GM21423 (cell line): ENCODE results near the gene ACVRL1.

ENCODE experiments used
- ATAC-seq: cut with Tn5 transposase; IDR thresholded peaks from one replicate; pipeline ENCODE4 v1.9.1; 2021; ENCODE audit warnings: mild to moderate bottlenecking, moderate library complexity; ENCODE audit not compliant: unreplicated experiment

ACVRL1 gene

DNA sequence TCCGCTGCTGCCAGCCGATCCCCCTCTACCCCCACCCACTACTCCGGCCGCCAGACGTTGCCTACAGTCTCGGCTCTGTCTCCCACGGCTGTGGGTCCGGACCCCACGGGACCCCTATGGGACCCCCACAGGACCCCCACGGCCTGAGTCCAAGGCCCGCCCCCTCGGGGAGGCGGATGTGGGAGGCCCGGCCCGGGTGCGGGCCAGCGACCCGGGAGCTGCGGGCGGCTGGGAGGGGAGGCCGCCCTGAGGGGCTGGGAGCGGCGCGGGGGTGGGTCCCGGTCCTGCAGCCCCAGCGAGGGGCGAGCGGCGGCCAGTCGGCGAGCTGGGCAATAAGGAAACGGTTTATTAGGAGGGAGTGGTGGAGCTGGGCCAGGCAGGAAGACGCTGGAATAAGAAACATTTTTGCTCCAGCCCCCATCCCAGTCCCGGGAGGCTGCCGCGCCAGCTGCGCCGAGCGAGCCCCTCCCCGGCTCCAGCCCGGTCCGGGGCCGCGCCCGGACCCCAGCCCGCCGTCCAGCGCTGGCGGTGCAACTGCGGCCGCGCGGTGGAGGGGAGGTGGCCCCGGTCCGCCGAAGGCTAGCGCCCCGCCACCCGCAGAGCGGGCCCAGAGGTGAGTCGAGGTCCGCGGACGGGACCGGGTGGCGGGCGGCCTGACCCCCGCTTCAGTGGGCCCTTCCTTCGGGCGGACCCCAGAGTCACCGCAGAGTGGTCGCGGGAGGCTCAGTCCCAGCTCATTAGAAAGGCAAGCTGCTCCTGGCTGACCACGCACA is at the start of gene ACVRL1:
TSS of gene ACVRL1 (plus strand) at position 422 of the 773 bp plus-strand sequence. CDS start 4,971 bp downstream, outside the sequence.
- ATAC-seq, result no peak

DNA sequence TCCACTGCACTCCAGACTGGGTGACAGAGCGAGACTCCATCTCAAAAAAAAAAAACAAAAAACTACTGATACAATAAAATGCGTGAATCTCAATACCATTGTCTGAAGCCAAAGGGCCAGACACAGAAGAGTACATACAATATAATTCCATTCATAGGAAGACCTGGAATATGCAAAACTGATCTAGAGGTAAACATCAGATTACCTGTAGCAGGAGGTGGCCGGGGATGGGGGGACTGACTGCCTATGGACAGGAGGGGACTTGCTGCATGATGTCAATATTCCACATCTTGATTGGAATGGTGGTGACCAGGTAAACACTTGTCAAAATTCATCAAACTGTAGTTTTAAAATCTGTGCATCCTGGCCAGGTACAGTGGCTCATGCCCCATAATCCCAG is 46.3 kb upstream of the ACVRL1 start:
- ATAC-seq, result no peak

DNA sequence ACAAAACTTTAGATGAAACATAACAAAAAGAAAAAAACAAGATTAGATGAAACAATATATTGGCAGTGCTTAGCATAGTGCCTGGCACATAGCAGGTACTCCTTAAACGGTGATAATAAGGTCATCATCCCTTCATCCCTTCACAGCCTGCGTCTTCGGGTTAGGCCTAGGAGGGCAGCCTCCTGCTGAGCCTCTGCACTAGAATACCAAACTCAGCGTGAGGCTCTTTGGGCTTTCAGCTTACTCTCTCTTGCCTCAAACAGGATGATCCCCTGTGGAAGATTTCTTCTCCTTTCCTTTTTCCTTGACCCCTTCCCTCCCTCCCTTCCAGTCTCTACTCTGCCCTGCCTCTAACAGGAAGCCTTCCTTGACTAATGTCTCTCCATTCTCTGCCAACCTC is 44.4 kb upstream of the ACVRL1 start:
- no peak for ATAC-seq

GRCh38 chr12:51863363-51863932 is 43.9 kb upstream of the ACVRL1 start:
- no peak for ATAC-seq

- ATAC-seq, result no peak
These were observed 43.1 kb upstream of the ACVRL1 start for GRCh38 chr12:51863933-51864832.

DNA sequence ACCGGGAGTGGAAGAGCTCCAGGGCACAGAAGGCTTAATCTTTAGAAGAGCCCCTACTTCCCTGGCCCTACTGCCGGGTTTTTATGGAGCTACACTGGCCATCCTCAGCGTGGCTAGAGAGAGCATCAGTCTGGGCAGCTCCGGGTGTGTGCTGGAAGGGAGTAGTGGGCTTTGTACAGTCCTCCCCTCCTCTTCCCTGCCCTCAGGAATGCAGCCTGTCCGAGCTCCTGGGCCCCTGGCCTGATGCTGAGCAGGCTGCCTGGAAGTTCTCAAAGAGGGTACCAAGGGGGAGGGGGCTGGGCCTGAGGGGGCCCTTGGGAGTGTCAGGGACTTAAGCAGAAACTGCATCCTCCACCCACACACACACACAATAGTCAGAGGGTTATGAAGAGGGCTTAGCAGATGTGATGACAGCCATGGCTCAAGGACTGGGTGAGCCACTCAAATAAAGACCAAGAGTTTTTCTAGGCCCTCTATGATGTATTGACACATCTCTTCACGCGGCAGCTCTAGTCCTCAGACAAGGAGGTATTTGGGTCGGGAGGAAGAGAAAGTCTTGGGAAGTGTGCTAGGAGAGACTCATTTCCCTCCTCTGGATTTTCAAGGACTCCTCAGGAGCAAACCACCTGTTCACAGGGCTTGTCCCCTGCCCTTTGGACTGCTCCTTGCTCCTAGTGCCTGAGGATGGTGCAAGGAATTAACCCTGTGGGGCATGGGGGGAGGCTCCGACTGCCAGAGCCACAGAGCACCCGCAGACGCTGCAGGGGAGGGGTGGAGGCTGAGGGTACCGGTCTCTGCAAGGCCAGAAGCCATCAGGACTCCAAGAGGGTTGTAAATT is 42.3 kb upstream of the ACVRL1 start:
- no peak for ATAC-seq

GRCh38 chr12:51865757-51866270 is 41.5 kb upstream of the ACVRL1 start:
- ATAC-seq, result no peak

DNA sequence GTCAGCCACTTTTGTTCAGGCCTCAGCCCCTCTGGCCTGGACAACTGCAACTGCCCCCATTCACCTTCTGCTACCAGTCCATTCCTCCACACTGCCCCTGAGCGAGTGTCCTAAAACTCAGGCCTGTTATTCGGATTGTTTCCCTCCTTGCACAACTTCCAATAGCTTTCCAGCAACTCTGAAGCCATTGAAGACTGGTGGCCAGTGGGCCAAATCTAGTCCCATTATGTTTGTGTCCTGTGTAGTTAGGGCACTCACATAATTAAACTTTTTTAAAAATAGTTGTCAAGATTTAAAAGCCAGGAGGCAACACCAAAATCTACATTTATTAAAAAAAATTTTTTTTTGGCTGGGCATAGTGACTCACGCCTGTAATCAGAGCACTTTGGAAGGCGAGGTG is 41.0 kb upstream of the ACVRL1 start:
- no peak for ATAC-seq

DNA sequence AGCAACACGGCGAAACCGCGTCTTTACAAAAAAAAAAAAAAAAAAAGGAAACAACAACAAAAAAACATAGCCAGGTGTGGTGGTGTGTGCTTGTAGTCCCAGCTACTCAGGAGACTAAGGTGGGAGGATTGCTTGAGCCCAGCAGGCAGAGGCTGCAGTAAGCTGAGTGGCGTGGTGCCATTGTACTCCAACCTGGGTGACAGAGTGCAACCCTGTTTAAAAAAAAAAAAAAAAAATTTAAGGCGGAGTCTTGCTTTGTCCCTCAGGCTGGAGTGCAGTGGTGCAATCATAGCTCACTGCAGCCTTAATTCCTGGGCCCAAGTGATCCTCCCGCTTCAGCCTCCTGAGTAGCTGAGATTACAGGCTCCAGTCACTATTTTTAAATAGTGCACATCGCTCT is 40.5 kb upstream of the ACVRL1 start:
- ATAC-seq, result no peak

DNA sequence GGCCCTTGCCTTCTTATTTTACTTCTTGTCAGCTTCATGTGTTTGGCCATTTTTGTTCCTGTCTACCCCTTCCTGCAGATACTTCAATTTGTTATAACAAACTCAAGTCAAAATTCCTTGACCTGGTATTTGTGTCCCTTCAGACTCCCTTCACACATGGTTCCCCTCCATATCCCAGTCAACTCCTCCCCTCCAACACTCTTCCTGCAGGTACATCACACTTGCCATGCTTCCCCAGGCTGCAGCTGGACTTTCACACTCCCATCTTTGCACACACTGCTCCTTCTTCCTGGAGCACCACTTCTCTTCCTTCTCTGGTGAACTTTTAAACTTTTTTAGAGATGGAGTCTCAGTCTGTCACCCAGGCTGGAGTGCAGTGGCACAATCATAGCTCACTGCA is 39.9 kb upstream of the ACVRL1 start:
- no peak for ATAC-seq

GRCh38 chr12:51867796-51868428 is 39.4 kb upstream of the ACVRL1 start:
- no peak for ATAC-seq

- no peak for ATAC-seq
These were observed 38.3 kb upstream of the ACVRL1 start for GRCh38 chr12:51868821-51869495.

- ATAC-seq, result no peak
These were observed 37.8 kb upstream of the ACVRL1 start for GRCh38 chr12:51869496-51869865.

DNA sequence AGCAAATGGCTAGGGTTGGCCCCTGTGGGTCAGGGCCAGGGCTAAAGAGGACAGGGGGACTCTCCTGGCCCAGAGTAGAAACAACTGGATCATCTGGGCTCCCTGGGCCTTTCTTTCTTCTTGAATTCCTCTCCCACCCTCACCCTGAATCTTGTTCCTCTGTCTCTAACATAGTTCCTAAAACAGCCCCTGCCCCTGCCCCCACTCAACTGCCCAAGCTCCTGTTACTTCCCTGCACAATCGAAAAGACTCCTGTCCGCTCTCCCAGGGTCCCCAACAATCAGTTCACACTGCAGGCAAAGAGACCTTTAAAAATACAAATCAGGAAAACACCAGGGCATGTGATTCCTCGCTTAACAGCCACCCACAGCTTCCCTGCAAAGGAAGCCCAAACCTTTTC is 37.4 kb upstream of the ACVRL1 start:
- ATAC-seq, result no peak

- ATAC-seq, result no peak
These were observed 36.8 kb upstream of the ACVRL1 start for GRCh38 chr12:51870504-51870903.

- ATAC-seq, result no peak
These were observed 36.2 kb upstream of the ACVRL1 start for GRCh38 chr12:51871126-51871525.

GRCh38 chr12:51871918-51872688 is 35.2 kb upstream of the ACVRL1 start:
- ATAC-seq, result no peak

- ATAC-seq, result no peak
These were observed 34.7 kb upstream of the ACVRL1 start for GRCh38 chr12:51872689-51872981.
